MM.1S (cell line): Measurements from ENCODE around the gene ATXN1.

Experiments used
- EZH2 ChIP-seq: fragments of 300-600 bp; sonication (generic); optimal IDR thresholded peaks from 2 replicates; pipeline ENCODE3; 2017; ENCODE audit warnings: low read depth, mild to moderate bottlenecking, antibody characterized with exemption, low read length, mixed read lengths
- EZH2phosphoT487 ChIP-seq: fragments of 300-600 bp; sonication (generic); IDR thresholded peaks from 2 replicates; pipeline ENCODE4 v1.6.1; 2018; ENCODE audit warnings: antibody characterized with exemption, low read length
- TF ChIP-seq, protein P1 (sequence below): fragments of 300-600 bp; sonication (generic); IDR thresholded peaks from 2 replicates; pipeline ENCODE4 v1.5.1; 2016; ENCODE audit warnings: antibody characterized with exemption, low read length, mixed read lengths

DNA sequence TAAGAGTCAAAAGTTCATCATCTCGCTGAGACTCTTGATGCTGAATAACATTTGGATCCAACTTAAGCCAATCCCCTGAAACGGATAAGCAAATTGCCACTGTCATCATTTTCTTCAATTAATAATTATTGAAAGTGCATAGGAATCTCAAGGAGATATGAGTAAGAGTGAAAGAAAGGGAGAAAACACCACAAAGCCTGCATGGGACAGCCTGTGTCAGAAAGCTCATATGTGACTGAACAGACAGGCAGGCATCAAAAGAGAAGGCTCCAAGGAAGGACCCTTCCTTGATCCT lies 13.3 kb downstream of the ATXN1 start:
- TF ChIP-seq, protein P1, sequence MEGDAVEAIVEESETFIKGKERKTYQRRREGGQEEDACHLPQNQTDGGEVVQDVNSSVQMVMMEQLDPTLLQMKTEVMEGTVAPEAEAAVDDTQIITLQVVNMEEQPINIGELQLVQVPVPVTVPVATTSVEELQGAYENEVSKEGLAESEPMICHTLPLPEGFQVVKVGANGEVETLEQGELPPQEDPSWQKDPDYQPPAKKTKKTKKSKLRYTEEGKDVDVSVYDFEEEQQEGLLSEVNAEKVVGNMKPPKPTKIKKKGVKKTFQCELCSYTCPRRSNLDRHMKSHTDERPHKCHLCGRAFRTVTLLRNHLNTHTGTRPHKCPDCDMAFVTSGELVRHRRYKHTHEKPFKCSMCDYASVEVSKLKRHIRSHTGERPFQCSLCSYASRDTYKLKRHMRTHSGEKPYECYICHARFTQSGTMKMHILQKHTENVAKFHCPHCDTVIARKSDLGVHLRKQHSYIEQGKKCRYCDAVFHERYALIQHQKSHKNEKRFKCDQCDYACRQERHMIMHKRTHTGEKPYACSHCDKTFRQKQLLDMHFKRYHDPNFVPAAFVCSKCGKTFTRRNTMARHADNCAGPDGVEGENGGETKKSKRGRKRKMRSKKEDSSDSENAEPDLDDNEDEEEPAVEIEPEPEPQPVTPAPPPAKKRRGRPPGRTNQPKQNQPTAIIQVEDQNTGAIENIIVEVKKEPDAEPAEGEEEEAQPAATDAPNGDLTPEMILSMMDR = no peak
- TF ChIP-seq EZH2phosphoT487 (no peak), EZH2 (no peak)
